Subcutaneous abdominal adipose tissue (tissue), 5 donors: Measurements from ENCODE around the gene CDKL4.

Experiments
- H3K27ac ChIP-seq: one replicate; pipeline ENCODE4 v1.7.0; 2013; ENCODE audit warnings: low read depth, mild to moderate bottlenecking, inconsistent platforms, low read length, moderate library complexity
- H3K27me3 ChIP-seq, 5 donors: one replicate each; pipeline ENCODE4 v1.7.0; 2013; ENCODE audit warnings: low read length in 5 of 5, inconsistent platforms in 1 of 5; ENCODE audit not compliant: control insufficient read depth in 5 of 5, insufficient read depth in 4 of 5
- H3K36me3 ChIP-seq, 5 donors: one replicate each; pipeline ENCODE4 v1.7.0; 2013; ENCODE audit warnings: low read length in 5 of 5; ENCODE audit not compliant: control insufficient read depth in 5 of 5, insufficient read depth in 5 of 5
- H3K4me1 ChIP-seq, 5 donors: one replicate each; pipeline ENCODE4 v1.7.0; 2013; ENCODE audit warnings: low read length in 5 of 5, mild to moderate bottlenecking in 3 of 5, moderate library complexity in 1 of 5; ENCODE audit not compliant: control insufficient read depth in 5 of 5, insufficient read depth in 5 of 5
- H3K4me3 ChIP-seq, 5 donors: one replicate each; pipeline ENCODE4 v1.7.0; 2013; ENCODE audit warnings: low read length in 5 of 5, low read depth in 1 of 5
- H3K9ac ChIP-seq, 5 donors: one replicate each; pipeline ENCODE4 v1.7.0; 2013; ENCODE audit warnings: low read length in 5 of 5, mild to moderate bottlenecking in 4 of 5, moderate library complexity in 3 of 5
- H3K9me3 ChIP-seq, 5 donors: one replicate each; pipeline ENCODE4 v1.7.0; 2013; ENCODE audit warnings: low read length in 5 of 5; ENCODE audit not compliant: control insufficient read depth in 5 of 5
- donor health status: healthy.
- donor health status: healthy.
- donor health status: healthy.
- donor health status: healthy.
- donor health status: healthy.

CDKL4 gene

GRCh38 chr2:39243469-39244123 is at the start of gene CDKL4:
Gene CDKL4, minus strand, starts transcription at chr2:39243970.
- no peak within 1 kb of the TSS for H3K27ac ChIP-seq
- H3K4me3 ChIP-seq: peak within 1 kb of the TSS in 2 of 5 donors; percentile 26 to 39
- peaks cover 0 to 3% (median 0%) of the 10 kb centered on the region in 5 donors for H3K4me1 ChIP-seq
- no peaks in the 10 kb centered on the region for H3K9me3 ChIP-seq
- no peaks in the 10 kb centered on the region for H3K27me3 ChIP-seq
- H3K36me3 ChIP-seq: peaks cover 0 to 4% (median 3%) of the 10 kb centered on the region in 5 donors
- H3K9ac ChIP-seq: no peak within 1 kb of the TSS

- no peaks in the 10 kb centered on the region for H3K9me3 ChIP-seq
- H3K4me3 ChIP-seq: no peak overlapping the region
- H3K4me1 ChIP-seq: no peaks in the 10 kb centered on the region
- no peak overlapping the region for H3K27ac ChIP-seq
- H3K36me3 ChIP-seq: peaks cover 37 to 62% (median 48%) of the 10 kb centered on the region in 5 donors
- H3K27me3 ChIP-seq: no peaks in the 10 kb centered on the region
- H3K9ac ChIP-seq: no peak overlapping the region
Measured at GRCh38 chr2:39290433-39290832, 46.7 kb upstream of the CDKL4 start.

GRCh38 chr2:39289609-39290008 is 45.8 kb upstream of the CDKL4 start:
- no peak overlapping the region for H3K4me3 ChIP-seq
- no peak overlapping the region for H3K27ac ChIP-seq
- H3K9me3 ChIP-seq: no peaks in the 10 kb centered on the region
- H3K36me3 ChIP-seq: peaks cover 40 to 68% (median 51%) of the 10 kb centered on the region in 5 donors
- no peaks in the 10 kb centered on the region for H3K27me3 ChIP-seq
- no peak overlapping the region for H3K9ac ChIP-seq
- no peaks in the 10 kb centered on the region for H3K4me1 ChIP-seq

- peaks cover 0 to 8% (median 0%) of the 10 kb centered on the region in 5 donors for H3K4me1 ChIP-seq
- no peak overlapping the region for H3K9ac ChIP-seq
- H3K27me3 ChIP-seq: no peaks in the 10 kb centered on the region
- no peaks in the 10 kb centered on the region for H3K9me3 ChIP-seq
- H3K36me3 ChIP-seq: peaks cover 27 to 52% (median 34%) of the 10 kb centered on the region in 5 donors
- H3K27ac ChIP-seq: no peak overlapping the region
- no peak overlapping the region for H3K4me3 ChIP-seq
Measured at GRCh38 chr2:39283561-39283960, 39.8 kb upstream of the CDKL4 start.

- H3K27ac ChIP-seq: no peak overlapping the region
- H3K27me3 ChIP-seq: no peaks in the 10 kb centered on the region
- peaks cover 31 to 52% (median 38%) of the 10 kb centered on the region in 5 donors for H3K36me3 ChIP-seq
- no peaks in the 10 kb centered on the region for H3K9me3 ChIP-seq
- no peak overlapping the region for H3K4me3 ChIP-seq
- peaks cover 0 to 8% (median 0%) of the 10 kb centered on the region in 5 donors for H3K4me1 ChIP-seq
- H3K9ac ChIP-seq: no peak overlapping the region
Measured at GRCh38 chr2:39281391-39281790, 37.6 kb upstream of the CDKL4 start.

- Histone ChIP-seq H3K4me1 (no peaks in the 10 kb centered on the region), H3K4me3 (no peak overlapping the region), H3K36me3 (peaks cover 49 to 71% (median 53%) of the 10 kb centered on the region in 5 donors), H3K27ac (no peak overlapping the region), H3K9me3 (no peaks in the 10 kb centered on the region), H3K27me3 (no peaks in the 10 kb centered on the region), H3K9ac (no peak overlapping the region)
Measured at GRCh38 chr2:39275016-39275415, 31.2 kb upstream of the CDKL4 start.

GRCh38 chr2:39269941-39270340 is 26.2 kb upstream of the CDKL4 start:
- H3K9ac ChIP-seq: peak overlapping the region in 1 of 5 donors; percentile 17
- peaks cover 0 to 5% (median 0%) of the 10 kb centered on the region in 5 donors for H3K4me1 ChIP-seq
- H3K9me3 ChIP-seq: no peaks in the 10 kb centered on the region
- no peak overlapping the region for H3K27ac ChIP-seq
- H3K4me3 ChIP-seq: no peak overlapping the region
- H3K27me3 ChIP-seq: no peaks in the 10 kb centered on the region
- peaks cover 21 to 43% (median 31%) of the 10 kb centered on the region in 5 donors for H3K36me3 ChIP-seq

- Histone ChIP-seq H3K4me1 (peaks cover 0 to 5% (median 0%) of the 10 kb centered on the region in 5 donors), H3K9ac (no peak overlapping the region), H3K36me3 (peaks cover 18 to 49% (median 32%) of the 10 kb centered on the region in 5 donors), H3K9me3 (no peaks in the 10 kb centered on the region), H3K27ac (no peak overlapping the region), H3K27me3 (no peaks in the 10 kb centered on the region), H3K4me3 (no peak overlapping the region)
Measured at GRCh38 chr2:39266916-39267434, 23.2 kb upstream of the CDKL4 start.

GRCh38 chr2:39266139-39266805 is 22.5 kb upstream of the CDKL4 start:
- no peaks in the 10 kb centered on the region for H3K27me3 ChIP-seq
- no peak overlapping the region for H3K9ac ChIP-seq
- H3K36me3 ChIP-seq: peaks cover 18 to 42% (median 27%) of the 10 kb centered on the region in 5 donors
- H3K4me3 ChIP-seq: no peak overlapping the region
- no peaks in the 10 kb centered on the region for H3K9me3 ChIP-seq
- peaks cover 0 to 5% (median 0%) of the 10 kb centered on the region in 5 donors for H3K4me1 ChIP-seq
- no peak overlapping the region for H3K27ac ChIP-seq

GRCh38 chr2:39265315-39265714 is 21.5 kb upstream of the CDKL4 start:
- Histone ChIP-seq H3K9me3 (no peaks in the 10 kb centered on the region), H3K4me1 (peaks cover 0 to 5% (median 0%) of the 10 kb centered on the region in 5 donors), H3K27ac (no peak overlapping the region), H3K36me3 (peaks cover 17 to 43% (median 34%) of the 10 kb centered on the region in 5 donors), H3K4me3 (no peak overlapping the region), H3K27me3 (no peaks in the 10 kb centered on the region), H3K9ac (no peak overlapping the region)
